CD4-positive, CD25-positive, alpha-beta regulatory T cell (primary cell): Measurements from ENCODE around the gene ANKS1B. TPM values are rescaled to one million over a fixed set of nuclear protein-coding genes. Genes with fewer than 3 reads are reported as not detected.
"Not testable (repeated sequence)": the region's sequence is repeated elsewhere in the genome, so short reads cannot be mapped to it uniquely, and the experiment has no call there.

Source experiments
- ATAC-seq, 2 donors: fragments of 150-1000 bp; cut with Tn5 transposase; one replicate each; pipeline ENCODE4 v1.10.0; 2021; ENCODE audit warnings: low read depth in 2 of 2, moderate number of reproducible peaks in 2 of 2, moderate library complexity in 1 of 2
- DNase-seq, 3 donors: peaks; one replicate each; pipeline versions ENCODE4 v3.0.0 to v3.0.0-alpha.2; 2012 to 2022; ENCODE audit warnings: mixed read lengths in 1 of 3
- H3K27ac ChIP-seq: one replicate; pipeline ENCODE4 v1.7.0; 2013; ENCODE audit warnings: mild to moderate bottlenecking, low read length; ENCODE audit not compliant: insufficient read depth, poor library complexity, severe bottlenecking
- H3K27me3 ChIP-seq: one replicate; pipeline ENCODE4 v1.7.0; 2013; ENCODE audit warnings: low read length; ENCODE audit not compliant: control insufficient read depth, insufficient read depth
- H3K36me3 ChIP-seq: one replicate; pipeline ENCODE4 v1.7.0; 2013; ENCODE audit warnings: mild to moderate bottlenecking, low read length, moderate library complexity; ENCODE audit not compliant: control insufficient read depth, insufficient read depth
- H3K4me1 ChIP-seq: 2 replicates; pipeline ENCODE4 v1.7.0; 2013; ENCODE audit warnings: mild to moderate bottlenecking, low read length; ENCODE audit not compliant: insufficient read depth, control insufficient read depth, poor library complexity, severe bottlenecking
- H3K4me3 ChIP-seq: one replicate; pipeline ENCODE4 v1.7.0; 2013; ENCODE audit warnings: low read depth, mild to moderate bottlenecking, low read length, moderate library complexity
- H3K9me3 ChIP-seq, 2 experiments: 1 replicate in 1 of 2; 2 replicates in 1 of 2; pipeline ENCODE4 v1.7.0; 2013; ENCODE audit warnings: low read length in 2 of 2, mild to moderate bottlenecking in 1 of 2, moderate library complexity in 1 of 2; ENCODE audit not compliant: control insufficient read depth in 2 of 2
- H3K27ac Mint-ChIP-seq, 3 donors: one replicate each; pipeline ENCODE4 v1.8.0; 2020 to 2022; ENCODE audit warnings: mild to moderate bottlenecking in 3 of 3, mixed read lengths in 3 of 3, moderate library complexity in 2 of 3
- H3K27me3 Mint-ChIP-seq: one replicate; pipeline ENCODE4 v1.8.0; 2022; ENCODE audit warnings: mild to moderate bottlenecking, mixed read lengths
- H3K36me3 Mint-ChIP-seq: one replicate; pipeline ENCODE4 v1.8.0; 2020; ENCODE audit warnings: mixed read lengths
- H3K4me1 Mint-ChIP-seq, 4 donors: one replicate each; pipeline ENCODE4 v1.8.0; 2020 to 2022; ENCODE audit warnings: mixed read lengths in 4 of 4, mild to moderate bottlenecking in 1 of 4
- H3K4me3 Mint-ChIP-seq, 4 donors: one replicate each; pipeline ENCODE4 v1.8.0; 2020 to 2022; ENCODE audit warnings: mild to moderate bottlenecking in 4 of 4, mixed read lengths in 4 of 4, moderate library complexity in 3 of 4
- H3K9me3 Mint-ChIP-seq, 7 donors: one replicate each; pipeline ENCODE4 v1.8.0; 2020 to 2022; ENCODE audit warnings: mixed read lengths in 7 of 7, mild to moderate bottlenecking in 3 of 7, moderate library complexity in 2 of 7
- polyA plus RNA-seq, 4 donors: library from polyadenylated mRNA; unstranded; fragments of 300-500 nt; fragmentation: Illumina TruSeq; gene quantifications; one replicate each; pipeline ENCODE4 v1.2.3, GENCODE V29; 2021
- total RNA-seq: library from RNA; stranded (reverse); gene quantifications from one replicate; pipeline ENCODE4 v1.2.3, GENCODE V29; 2022

Gene ANKS1B
- total and polyA plus RNA-seq, 5 donors from 2014 or later: 4.0 to 15.9 (median 9.5) TPM

DNA sequence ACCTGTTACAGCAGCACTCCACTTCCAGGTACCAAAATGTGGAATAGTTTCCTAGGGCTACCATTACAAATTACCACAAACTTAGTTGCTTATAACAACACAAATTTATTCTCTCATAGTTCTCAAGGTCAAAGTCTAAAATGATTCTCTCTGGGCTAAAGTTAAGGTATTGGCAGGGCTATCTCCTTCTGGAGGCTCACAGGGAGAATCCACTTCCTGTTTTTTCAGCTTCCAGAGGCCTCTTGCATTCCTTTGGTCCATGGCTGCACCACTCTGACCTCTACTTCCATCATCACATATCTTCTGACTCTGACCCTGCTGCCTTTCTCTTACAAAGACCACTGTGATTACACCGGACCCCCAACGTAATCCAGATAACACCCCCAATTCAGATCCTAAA lies 340.1 kb downstream of the ANKS1B start:
- H3K27me3 ChIP-seq: no peaks in the 10 kb centered on the region
- no peaks in the 10 kb centered on the region for H3K4me1 ChIP-seq
- Mint-ChIP-seq H3K4me3 (no peak overlapping the region), H3K9me3 (peaks cover 0 to 4% (median under 1%) of the 10 kb centered on the region in 7 donors), H3K27ac (no peak overlapping the region), H3K4me1 (no peaks in the 10 kb centered on the region), H3K36me3 (no peaks in the 10 kb centered on the region), H3K27me3 (no peaks in the 10 kb centered on the region)
- no peaks in the 10 kb centered on the region for H3K9me3 ChIP-seq
- no peak for DNase-seq
- ATAC-seq: no peak
- no peak overlapping the region for H3K4me3 ChIP-seq
- H3K27ac ChIP-seq: no peak overlapping the region
- no peaks in the 10 kb centered on the region for H3K36me3 ChIP-seq

DNA sequence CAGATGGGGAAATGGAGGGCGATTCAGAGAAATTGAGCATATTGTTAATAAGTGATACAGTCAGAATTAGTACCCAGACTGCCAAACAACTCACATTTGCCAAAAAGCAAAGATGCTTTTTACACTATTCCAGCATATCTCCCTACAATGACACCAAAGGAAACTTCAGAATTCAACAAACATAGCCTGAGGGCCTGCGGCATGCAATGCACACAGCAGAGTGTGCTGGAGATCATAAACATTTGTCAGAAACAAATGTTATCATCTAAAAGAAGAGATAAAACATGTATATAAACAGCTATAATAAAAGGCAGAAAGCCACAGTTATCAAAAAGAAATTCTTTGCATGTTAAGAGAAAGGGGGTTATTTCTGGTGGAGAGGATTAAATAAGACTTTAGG lies 357.3 kb downstream of the ANKS1B start:
- no peaks in the 10 kb centered on the region for H3K9me3 ChIP-seq
- H3K9me3 Mint-ChIP-seq: peaks cover 0 to 5% (median 0%) of the 10 kb centered on the region in 7 donors
- H3K27me3 Mint-ChIP-seq: no peaks in the 10 kb centered on the region
- no peak overlapping the region for H3K4me3 ChIP-seq
- H3K4me1 Mint-ChIP-seq: no peaks in the 10 kb centered on the region
- DNase-seq (no peak), ATAC-seq (no peak)
- H3K4me3 Mint-ChIP-seq: no peak overlapping the region
- no peak overlapping the region for H3K27ac ChIP-seq
- no peak overlapping the region for H3K27ac Mint-ChIP-seq
- no peaks in the 10 kb centered on the region for H3K36me3 Mint-ChIP-seq
- H3K4me1 ChIP-seq: no peaks in the 10 kb centered on the region
- no peaks in the 10 kb centered on the region for H3K36me3 ChIP-seq
- H3K27me3 ChIP-seq: no peaks in the 10 kb centered on the region

DNA sequence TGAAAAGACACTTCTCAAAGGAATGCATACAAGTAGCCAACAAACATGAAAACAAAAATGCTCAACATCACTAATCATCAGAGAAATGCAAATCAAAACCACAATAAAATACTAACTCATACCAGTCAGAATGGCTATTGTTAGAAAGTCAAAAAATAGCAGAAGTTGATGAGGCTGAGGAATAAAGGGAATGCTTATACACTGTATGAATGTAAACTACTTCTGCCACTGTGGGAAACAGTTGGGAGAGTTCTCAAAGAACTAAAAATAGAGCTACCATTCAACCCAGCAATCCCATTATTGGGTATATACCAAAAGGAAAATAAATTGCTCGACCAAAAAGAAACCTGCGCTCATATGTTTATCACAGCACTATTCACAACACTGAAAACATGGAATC lies 360.1 kb downstream of the ANKS1B start:
- H3K36me3 Mint-ChIP-seq, H3K27ac Mint-ChIP-seq, H3K4me1 Mint-ChIP-seq, H3K9me3 ChIP-seq, H3K4me3 Mint-ChIP-seq, H3K27me3 Mint-ChIP-seq, H3K4me1 ChIP-seq, H3K27ac ChIP-seq, H3K27me3 ChIP-seq, H3K4me3 ChIP-seq, ATAC-seq, H3K36me3 ChIP-seq, DNase-seq: not testable (repeated sequence)
- peaks cover 0 to 19% (median 2%) of the 10 kb centered on the region in 7 donors for H3K9me3 Mint-ChIP-seq

DNA sequence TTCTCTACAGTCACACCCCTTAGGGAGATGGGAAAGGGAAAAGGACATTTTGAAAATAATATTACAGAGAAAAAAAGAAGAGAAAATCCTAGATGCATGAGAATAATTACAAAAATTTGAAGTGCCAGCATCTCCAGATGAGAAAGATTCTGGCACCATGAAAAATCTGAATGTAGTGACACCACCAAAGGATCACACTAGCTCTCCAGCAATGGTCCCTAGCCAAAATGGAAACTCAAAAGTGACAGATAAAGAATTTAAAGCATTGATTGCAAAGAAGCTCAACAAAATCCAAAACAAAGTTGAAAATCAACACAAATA lies 364.6 kb downstream of the ANKS1B start:
- DNase-seq (no peak), ATAC-seq (no peak)
- Mint-ChIP-seq H3K27ac (no peak overlapping the region), H3K4me1 (no peaks in the 10 kb centered on the region), H3K4me3 (no peak overlapping the region), H3K9me3 (peaks cover 0 to 23% (median 4%) of the 10 kb centered on the region in 7 donors), H3K36me3 (no peaks in the 10 kb centered on the region), H3K27me3 (no peaks in the 10 kb centered on the region)
- Histone ChIP-seq H3K27me3 (no peaks in the 10 kb centered on the region), H3K9me3 (peaks cover 0 to 2% of the 10 kb centered on the region in 2 experiments), H3K36me3 (no peaks in the 10 kb centered on the region), H3K4me3 (no peak overlapping the region), H3K4me1 (no peaks in the 10 kb centered on the region), H3K27ac (no peak overlapping the region)

DNA sequence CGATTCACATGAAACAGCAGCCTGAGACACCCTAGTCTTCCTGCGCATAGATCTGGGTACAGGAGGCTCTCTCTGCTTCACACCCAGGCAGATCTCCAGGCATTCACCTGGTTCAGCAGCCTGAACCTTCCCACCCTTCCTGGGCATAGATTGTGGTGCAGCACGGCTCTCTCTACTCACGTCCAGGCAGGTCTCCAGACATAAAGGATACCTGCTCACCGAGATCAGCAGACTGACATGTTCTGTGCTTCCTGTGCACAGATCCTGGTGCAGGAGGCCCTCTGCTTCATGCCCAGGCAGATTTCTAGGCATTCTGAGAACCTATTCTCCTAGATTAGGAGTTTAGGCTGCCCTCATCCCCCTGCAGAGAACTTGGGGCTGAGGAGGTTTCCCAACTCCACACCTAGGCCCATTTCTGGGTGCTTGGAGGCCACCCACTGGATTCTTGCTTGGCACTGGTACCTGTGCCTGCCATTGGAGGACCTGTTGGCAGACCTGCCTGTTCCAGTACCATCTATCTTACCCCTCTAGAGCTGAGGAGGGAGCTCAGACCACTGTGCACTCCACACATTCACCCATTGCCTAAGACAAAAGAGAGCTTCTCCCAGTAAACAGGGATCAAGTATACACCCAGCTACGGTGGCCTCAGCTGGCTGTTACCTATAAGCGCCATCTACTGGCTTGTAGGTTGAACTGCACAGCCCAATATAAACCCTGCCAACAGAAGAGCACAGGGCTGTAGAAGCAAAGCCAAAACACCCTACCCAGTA lies 365.2 kb downstream of the ANKS1B start:
- H3K4me1 ChIP-seq: no peaks in the 10 kb centered on the region
- H3K36me3 ChIP-seq: no peaks in the 10 kb centered on the region
- Mint-ChIP-seq H3K4me3 (no peak overlapping the region), H3K36me3 (no peaks in the 10 kb centered on the region), H3K27ac (no peak overlapping the region), H3K4me1 (no peaks in the 10 kb centered on the region), H3K27me3 (no peaks in the 10 kb centered on the region), H3K9me3 (peaks cover 0 to 28% (median 4%) of the 10 kb centered on the region in 7 donors)
- H3K9me3 ChIP-seq: peaks cover 0 to 2% of the 10 kb centered on the region in 2 experiments
- no peak overlapping the region for H3K27ac ChIP-seq
- H3K27me3 ChIP-seq: no peaks in the 10 kb centered on the region
- DNase-seq (peak in 1 of 3 donors; percentile 27), ATAC-seq (peak in 1 of 2 donors; percentile 31)
- H3K4me3 ChIP-seq: no peak overlapping the region

DNA sequence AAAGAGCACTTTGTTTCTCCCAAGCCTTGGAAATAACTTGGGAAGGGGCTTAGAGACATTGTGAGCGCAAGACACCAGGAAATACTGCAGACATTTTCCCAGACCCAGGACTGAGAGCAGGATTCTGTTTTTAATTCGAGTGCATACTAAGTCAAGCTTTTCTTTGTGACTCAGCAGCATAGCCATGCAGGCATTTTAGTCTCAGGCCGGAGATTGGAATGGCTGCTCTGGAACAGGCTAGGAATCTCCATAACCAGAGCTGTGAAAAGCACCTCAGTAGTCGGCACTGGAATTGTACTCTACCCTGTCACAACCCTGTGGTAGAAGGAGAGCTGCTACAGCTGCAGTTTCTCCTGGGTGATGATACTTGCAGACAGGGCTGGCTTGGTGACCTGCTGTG lies 366.1 kb downstream of the ANKS1B start:
- no peaks in the 10 kb centered on the region for H3K36me3 ChIP-seq
- no peak overlapping the region for H3K27ac ChIP-seq
- no peak overlapping the region for H3K4me3 ChIP-seq
- ATAC-seq (no peak), DNase-seq (no peak)
- peaks cover 0 to 2% of the 10 kb centered on the region in 2 experiments for H3K9me3 ChIP-seq
- Mint-ChIP-seq H3K9me3 (peaks cover 0 to 28% (median 4%) of the 10 kb centered on the region in 7 donors), H3K4me1 (no peaks in the 10 kb centered on the region), H3K27me3 (no peaks in the 10 kb centered on the region), H3K27ac (no peak overlapping the region), H3K36me3 (no peaks in the 10 kb centered on the region), H3K4me3 (no peak overlapping the region)
- no peaks in the 10 kb centered on the region for H3K4me1 ChIP-seq
- H3K27me3 ChIP-seq: no peaks in the 10 kb centered on the region

DNA sequence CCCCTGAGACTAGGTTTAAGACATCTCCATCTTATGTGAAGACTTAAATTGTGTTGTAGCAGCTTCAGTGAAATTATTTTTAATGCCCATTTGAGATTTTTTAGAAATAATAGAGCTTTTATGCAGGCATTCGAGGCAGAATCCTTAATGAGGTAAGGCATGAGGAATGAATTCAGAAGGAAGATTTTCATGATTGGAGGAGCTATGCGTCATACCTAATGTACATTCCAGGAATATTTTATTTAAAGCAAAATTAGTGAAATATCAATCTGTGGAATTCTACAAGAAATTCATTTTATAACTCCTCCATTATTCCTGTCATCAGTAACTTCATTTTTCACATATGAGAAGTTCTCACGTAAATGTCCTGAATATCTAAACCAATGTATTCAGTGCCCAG lies 373.1 kb downstream of the ANKS1B start:
- no peaks in the 10 kb centered on the region for H3K27me3 ChIP-seq
- Mint-ChIP-seq H3K4me3 (no peak overlapping the region), H3K27ac (no peak overlapping the region), H3K9me3 (peaks cover 0 to 12% (median 1%) of the 10 kb centered on the region in 7 donors), H3K4me1 (no peaks in the 10 kb centered on the region), H3K36me3 (no peaks in the 10 kb centered on the region), H3K27me3 (no peaks in the 10 kb centered on the region)
- no peaks in the 10 kb centered on the region for H3K4me1 ChIP-seq
- H3K27ac ChIP-seq: no peak overlapping the region
- H3K4me3 ChIP-seq: no peak overlapping the region
- ATAC-seq (no peak), DNase-seq (no peak)
- H3K36me3 ChIP-seq: no peaks in the 10 kb centered on the region
- H3K9me3 ChIP-seq: no peaks in the 10 kb centered on the region

DNA sequence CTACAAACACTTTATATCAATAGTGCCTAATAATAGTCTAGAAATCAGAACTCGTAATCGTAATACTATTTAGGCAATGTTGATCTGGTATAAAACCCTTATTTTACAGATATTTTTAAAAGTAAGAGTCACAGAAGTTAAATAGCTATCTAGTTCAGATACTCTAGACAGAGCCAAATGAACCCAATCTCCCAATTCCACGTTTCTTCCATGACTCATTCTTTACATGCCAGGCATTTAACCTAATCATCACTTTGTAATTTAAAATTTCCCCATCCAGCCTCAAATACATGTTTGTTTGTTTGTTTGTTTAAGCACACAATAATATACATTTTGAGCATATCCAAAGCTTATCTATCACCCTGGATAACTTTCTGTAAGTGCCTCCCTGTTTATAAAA lies 373.6 kb downstream of the ANKS1B start:
- Histone ChIP-seq H3K4me1 (no peaks in the 10 kb centered on the region), H3K36me3 (no peaks in the 10 kb centered on the region), H3K27me3 (no peaks in the 10 kb centered on the region), H3K4me3 (no peak overlapping the region), H3K27ac (no peak overlapping the region), H3K9me3 (no peaks in the 10 kb centered on the region)
- Mint-ChIP-seq H3K27ac (no peak overlapping the region), H3K4me3 (no peak overlapping the region), H3K27me3 (no peaks in the 10 kb centered on the region), H3K36me3 (no peaks in the 10 kb centered on the region), H3K9me3 (peaks cover 0 to 12% (median 1%) of the 10 kb centered on the region in 7 donors), H3K4me1 (no peaks in the 10 kb centered on the region)
- ATAC-seq (no peak), DNase-seq (no peak)
